HG03280 (cell line): ENCODE results near the gene GPR42.
"Not testable (repeated sequence)": the region's sequence is repeated elsewhere in the genome, so short reads cannot be mapped to it uniquely, and the experiment has no call there.

Source experiments
- ATAC-seq: cut with Tn5 transposase; IDR thresholded peaks from one replicate; pipeline ENCODE4 v1.9.1; 2021; ENCODE audit warnings: mild to moderate bottlenecking, moderate library complexity; ENCODE audit not compliant: unreplicated experiment

GPR42 gene

DNA sequence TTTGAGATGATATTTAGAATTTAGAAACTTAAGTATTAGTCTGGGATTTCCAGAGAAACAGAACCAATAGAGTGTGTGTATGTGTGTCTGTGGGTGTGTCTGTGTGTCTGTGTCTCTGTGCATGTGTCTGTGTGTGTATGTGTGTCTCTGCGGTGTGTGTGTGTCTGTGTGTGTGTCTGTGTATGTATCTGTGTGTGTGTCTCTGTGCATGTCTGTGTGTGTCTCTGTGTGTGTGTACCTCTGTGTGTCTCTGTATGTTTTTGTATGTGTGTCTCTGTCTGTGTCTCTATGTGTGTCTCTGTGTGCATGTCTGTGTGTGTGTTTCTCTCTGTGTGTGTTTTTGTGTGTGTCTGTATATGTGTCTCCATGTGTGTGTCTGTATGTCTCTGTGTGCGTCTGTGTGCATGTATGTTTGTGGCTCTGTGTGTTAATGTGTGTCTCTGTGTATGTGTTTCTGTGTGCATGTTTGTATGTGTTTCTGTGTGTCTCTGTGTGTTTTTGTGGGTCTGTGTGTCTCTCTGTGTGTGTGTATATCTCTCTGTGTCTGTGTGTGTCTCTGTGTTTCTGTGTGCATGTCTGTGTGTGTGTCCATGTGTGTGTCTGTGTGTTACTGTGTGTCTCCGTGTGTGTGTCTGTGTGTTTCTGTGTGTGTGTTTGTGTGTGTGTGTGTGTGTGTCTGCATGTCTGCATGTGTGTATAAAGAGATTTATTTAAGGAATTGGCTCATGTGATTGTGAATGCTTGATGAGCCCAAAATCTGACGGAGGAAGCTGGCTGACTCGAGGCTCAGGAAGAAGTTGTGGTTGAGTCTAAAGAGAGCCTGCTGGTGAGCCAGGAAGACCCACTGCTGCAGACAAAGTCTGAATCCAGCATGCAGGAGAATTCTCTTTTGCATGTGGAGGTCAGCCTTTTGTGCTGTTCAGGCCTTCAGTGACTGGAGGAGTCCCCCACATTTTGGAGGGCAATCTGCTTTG is 22.2 kb downstream of the GPR42 start:
- ATAC-seq: no peak

DNA sequence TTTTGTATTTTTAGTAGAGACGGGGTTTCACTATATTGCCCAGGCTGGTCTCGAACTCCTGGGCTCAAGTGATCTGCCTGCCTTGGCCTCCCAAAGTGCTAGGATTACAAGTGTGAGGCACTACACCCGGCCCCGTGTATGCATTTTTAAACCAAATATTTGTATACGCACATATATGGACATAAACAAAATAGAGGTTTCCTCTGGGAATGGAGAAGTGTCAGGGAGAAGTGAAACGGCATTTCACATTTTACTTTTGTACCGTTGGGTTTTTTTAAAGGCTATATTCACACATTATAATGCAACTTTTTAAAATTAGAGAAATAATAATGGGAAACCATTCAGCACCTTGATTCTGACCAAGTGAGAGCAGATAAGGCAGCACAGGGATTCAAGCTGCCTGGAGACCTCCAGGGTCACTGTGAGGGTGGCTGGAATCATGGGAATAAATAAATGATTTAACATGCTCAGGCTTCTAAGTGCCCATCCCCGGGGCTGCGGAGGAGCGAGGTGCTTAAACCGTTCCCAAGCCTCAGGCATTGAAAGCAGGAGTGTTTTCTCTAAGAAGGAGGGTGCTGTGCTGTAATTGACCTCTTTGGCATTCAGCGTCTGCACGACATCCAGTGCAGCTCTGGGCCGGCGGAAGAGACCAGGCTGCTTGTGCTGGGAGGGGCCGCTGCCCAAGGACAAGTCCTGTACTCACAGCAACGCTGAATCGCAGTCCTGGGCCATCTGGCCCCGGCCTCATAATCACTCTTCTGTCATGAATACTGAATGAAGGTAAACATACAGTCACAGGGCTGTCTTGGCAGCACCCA is 24.7 kb downstream of the GPR42 start:
- ATAC-seq: no peak

DNA sequence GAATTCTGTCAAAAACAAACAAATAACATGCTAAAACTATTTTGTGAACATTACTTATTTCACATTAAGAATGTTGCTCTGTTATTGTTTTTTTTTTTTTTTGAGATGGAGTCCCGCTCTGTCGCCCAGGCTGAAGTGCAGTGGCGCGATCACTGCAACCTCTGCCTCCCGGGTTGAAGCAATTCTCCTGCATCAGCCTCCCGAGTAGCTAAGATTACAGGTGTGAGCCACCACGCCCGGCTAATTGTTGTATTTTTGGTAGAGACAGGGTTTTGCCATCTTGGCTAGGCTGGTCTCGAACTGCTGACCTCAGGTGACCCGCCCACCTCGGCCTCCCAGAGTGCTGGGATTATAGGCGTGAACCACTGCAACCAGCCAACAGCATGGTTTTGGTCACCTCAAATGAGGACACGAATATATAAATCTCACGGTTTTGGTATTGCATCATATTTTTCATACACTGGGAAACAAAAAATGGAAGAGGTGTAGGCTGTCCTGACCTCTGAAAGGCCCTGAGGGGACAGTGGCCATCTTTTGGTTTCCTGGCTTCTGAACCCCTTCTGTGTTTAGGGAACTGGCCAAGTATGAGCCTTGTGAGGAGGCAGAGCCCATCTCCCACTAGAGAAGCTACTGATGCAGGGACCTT is 25.5 kb downstream of the GPR42 start:
- ATAC-seq: no peak

DNA sequence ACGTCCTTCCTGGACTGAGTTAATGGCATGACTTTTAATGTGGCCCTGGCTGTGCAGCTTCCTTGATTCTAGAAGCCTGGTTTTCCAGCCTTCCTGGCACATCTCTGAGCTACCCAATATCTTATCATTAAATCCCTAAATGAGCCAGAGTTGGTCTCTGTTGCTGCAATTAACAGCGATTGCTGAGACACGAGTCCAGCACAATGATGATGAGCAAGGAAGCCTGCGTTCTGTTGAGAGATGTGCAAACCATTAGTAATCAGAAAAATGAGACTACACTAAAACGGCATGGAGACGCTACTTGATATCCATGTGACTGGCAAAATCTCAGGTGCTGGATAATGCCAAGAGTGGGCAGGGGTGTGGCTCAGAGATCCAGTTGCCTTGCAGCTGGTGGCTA is 26.2 kb downstream of the GPR42 start:
- ATAC-seq: no peak

DNA sequence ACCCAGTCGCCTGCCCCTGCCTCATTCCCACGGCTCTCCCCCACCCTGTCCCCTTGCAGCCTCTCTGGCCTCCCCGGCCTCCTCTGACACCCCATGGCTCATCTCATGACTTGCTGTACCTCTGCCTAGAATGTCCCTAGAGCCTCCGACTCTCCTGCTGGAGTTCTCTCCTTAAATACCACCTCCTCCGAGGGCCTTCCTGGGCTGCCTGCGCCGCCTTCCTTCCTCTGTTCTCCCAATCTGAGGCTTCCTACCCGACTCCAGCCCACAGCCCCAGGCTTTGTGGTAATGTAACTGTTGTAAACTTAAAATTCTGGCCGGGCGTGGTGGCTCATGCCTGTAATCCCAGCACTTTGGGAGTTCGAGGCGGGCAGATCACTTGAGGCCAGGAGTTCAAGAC is 27.7 kb downstream of the GPR42 start:
- no peak for ATAC-seq

DNA sequence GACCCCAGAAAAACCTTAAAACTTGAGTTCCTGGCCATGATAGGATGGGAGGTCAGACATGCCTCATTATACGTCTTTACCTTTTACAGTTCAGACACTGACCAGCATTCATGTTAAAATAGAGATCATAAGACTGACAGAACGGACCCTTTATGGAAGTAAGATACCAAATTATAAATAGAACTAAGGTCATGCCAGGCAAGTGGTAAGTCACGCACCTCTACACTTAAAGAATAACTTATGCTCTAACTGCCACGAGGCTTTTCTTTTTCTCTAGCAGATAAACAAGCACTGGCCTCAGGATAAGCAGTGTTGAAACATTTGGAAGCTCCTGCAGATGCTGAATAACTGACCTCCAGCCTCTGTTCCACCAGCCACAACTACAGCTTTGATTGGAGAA is 28.4 kb downstream of the GPR42 start:
- no peak for ATAC-seq

DNA sequence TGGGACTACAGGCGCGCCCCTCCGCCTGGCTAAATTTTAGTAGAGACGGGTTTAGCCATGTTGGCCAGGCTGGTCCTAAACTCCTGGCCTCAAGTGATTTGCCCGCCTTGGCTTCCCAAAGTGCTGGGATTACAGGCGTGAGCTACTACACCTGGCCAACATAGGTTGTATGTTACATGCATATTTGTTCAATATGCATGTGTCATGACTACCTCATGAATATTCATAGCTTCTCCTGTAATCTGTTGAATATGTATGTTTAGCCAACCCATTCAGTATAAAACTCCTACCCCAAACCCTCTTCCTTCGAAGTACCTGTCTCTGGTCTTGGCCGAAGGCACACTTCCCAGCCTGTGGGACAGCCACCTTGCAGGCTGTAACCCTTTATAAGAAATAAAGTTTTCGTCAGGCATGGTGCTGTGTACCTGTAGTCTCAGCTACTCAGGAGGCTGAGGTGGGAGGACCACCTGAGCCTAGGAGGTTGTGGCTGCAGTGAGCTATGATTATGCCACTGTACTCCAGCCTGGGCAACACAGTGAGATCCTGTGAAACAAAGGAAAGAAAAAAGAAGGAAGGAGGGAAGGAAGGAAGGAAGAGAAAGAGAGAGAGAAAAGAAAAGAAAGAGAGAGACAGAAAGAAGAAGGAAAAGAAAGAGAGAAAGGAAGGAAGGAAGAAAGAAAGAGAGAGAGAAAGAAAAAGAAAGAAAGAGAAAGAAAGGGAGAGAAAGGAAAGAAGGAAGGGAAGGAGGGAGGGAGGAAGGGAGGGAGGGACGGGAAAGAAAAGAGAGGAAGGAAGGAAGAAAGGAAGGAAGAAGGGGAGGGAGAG is 29.3 kb downstream of the GPR42 start:
- ATAC-seq: no peak

DNA sequence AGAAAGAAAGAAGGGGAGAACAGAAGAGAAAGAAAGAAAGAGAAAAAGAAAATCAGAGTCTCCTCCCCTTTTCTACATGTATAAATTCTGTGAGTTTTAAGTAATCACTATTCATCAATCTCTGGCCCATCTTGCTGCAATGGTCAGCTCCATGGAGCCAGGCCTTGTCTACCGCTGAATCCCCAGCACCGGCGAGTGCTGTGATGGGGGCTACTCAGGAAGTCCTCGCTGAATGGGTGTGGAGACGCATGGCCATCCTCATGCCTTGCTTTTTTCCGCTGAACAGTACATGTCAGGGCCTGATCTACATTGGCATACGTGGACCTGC is 29.9 kb downstream of the GPR42 start:
- ATAC-seq: no peak

DNA sequence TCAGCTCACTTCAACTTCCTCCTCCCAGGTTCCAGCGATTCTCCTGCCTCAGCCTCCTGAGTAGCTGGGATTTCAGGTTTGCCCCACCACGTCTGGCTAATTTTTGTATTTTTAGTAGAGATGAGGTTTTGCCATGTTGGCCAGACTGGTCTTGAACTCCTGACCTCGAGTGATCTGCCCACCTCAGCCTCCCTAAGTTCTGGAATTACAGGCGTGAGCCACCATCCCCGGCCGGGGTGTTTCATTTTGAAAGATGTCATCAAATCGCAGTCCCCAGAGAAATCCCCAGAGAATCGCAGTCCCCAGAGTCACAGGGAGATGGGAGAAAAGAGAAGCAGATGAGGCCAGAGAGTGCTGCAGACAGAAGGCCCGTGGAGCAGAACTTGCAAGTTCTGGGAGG is 30.5 kb downstream of the GPR42 start:
- not testable (repeated sequence) for ATAC-seq

DNA sequence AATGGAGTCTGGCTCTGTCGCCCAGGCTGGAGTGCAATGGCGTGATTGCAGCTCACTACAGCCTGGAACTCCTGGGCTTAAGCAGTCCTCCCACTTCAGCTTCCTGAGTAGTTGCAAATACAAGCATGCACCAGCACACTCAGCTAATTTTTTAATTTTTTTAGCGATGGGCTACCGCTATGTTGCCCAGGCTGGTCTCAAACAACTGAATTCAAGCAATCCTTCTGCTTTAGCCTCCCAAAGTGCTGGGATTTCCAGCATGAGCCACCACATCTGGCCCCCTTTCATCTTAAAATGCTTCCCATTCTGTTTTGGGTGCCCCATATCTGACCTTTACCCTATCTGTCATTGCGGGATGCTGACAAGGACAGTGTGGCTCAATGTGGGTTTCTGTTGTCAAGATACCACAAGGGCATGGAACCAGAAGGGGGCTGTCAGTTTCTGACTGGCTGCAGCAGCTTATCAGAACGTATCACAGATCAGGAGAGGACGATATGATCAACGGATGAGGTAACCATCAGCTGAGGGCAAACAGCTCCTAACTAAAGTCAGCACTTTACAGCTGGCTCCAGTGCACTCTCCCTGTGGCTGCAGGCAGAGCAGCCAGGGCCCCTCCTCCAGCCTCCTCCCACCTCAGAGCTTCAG is 32.4 kb downstream of the GPR42 start:
- no peak for ATAC-seq

DNA sequence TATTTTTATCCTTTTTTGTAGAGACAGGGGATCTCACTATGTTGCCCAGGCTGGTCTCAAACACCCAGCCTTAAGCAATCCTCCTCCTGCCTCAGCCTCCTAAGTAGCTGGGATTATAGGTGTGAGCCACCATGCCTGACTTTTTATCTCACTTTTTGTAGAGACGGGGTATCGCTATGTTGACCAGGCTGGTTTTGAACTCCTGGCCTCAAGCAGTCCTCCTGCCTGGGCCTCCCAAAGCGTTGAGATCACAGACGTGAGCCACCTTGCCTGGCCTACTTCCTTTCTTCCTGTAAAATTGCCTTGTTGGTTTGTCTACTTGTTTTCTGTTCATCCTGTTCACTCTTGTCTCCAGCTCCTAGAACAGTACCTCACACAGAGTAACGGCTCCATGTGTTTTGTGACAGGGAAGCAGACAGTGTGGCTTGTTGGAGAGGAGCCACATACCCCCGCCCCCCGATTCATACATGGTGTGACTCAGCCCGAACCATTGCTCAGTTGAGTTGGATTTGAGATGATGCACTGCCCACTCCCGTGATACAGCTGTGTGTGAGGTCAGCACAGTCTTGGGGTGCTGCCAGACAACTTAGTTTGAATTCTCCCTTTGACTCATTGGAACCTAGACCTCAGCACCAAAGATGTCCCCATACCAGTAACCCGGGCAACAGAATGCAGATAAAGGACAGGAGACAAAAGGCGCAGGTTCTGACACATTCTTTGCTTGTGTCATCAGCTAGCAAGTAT is 34.2 kb downstream of the GPR42 start:
- ATAC-seq: peak; percentile 62

DNA sequence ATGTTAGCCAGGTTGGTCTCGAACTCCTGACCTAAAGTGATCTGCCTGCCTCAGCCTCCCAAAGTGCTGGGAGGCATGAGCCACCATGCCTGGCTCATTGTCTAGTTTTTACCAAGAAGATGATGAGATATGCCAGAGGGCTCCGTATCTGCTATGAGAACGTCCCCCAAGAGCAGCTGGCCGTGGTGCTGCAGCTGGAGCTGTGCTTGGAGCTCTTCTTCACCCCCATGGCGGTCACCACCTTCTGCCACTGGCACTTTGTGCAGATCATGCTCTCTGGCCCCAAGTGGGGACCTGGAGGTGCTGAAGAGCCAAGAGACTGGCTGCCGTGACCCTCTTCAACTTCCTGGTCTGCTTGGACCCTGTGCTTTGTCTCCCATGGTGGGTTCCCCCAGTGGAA is 36.8 kb downstream of the GPR42 start:
- no peak for ATAC-seq

DNA sequence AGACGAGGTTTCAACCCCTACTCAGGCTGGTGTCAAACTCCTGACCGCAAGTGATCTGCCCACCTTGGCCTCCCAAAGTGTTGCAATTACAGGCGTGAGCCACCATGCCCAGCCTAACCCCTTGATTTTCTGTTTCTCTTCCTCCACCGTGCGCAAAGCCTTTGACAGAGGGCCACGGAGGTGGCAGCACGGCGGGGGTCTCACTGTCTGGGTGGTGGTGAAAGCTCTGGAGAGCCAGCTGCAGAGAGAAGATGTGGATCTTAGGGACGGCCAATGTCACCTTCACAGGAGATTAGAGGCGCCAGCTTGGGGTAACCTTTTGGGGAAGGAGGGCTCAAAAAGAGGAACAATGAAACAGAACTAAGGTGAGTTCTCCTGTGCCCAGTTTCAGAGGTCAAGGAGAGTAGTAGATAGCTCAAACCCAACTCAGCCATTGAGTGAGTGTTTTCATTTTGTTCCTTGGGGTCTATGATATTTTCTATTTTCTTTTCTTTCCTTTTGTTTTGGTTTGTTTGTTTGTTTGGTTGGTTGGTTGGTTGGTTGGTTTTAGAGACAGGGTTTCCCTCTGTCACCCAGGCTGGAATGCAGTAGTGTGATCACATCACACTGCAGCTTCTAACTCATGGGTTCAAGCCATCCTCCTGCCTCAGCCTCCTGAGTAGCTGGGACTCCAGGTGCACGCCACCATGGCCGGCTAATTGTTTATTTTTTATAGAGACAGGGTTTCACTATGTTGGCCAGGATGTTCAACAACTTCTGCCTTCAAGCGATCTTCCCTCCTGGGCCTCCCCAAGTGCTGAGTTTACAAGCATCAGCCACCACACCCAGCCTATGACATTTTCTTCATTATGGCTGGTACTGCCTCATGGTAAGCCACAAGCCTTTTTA is 37.7 kb downstream of the GPR42 start:
- ATAC-seq: no peak

DNA sequence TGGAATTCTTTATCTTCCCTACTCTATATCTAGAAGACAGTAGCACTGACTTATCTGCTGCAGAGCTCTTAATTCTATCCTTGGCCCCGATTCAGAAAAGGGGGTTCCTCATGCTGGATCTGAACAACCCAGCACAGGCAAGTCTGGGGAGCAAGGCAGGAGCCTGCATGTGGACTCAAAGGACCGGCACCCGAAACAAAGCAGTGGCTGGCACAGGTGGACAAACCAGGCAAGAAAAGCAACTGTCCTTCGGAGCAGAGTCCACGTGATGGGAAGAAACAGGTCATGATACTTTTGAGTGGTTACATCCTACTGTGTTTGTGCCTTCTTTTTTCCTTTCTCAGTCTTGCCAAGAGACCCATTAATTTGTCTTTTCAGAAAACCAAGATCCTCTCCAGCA is 38.3 kb downstream of the GPR42 start:
- no peak for ATAC-seq

DNA sequence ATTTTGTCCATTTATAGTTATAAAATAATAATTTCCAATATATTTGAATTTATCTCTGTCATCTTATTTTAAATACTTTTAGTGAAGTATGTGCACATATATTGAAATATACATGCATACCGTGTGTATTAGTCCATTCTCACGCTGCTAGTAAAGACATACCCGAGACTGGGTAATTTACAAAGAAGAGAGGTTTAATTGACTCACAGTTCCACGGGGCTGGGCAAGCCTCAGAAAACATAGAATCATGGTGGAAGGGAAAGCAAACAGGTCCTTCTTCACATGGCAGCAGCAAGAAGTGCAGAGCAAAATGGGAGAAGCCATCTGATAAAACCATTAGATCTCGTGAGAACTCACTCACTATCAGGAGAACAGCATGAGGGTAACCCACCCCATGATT is 39.6 kb downstream of the GPR42 start:
- ATAC-seq: no peak

DNA sequence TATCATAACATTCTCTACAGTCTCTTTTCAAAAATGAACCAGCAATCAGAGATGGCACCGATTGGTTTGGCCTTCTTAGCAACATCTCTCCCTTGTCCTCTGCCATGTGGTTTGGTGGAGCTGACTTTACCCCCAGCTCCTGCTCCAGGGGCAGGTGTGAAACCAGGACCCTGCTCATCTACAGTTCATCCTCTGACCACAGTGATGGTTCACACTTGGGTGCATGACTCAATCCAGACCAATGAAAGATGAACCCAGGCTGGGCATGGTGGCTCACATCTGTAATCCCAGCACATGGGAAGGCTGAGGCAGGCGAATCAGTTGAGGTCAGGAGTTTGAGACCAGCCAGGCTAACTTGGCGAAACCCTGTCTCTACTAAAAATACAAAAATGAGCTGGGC is 43.6 kb downstream of the GPR42 start:
- ATAC-seq: no peak

DNA sequence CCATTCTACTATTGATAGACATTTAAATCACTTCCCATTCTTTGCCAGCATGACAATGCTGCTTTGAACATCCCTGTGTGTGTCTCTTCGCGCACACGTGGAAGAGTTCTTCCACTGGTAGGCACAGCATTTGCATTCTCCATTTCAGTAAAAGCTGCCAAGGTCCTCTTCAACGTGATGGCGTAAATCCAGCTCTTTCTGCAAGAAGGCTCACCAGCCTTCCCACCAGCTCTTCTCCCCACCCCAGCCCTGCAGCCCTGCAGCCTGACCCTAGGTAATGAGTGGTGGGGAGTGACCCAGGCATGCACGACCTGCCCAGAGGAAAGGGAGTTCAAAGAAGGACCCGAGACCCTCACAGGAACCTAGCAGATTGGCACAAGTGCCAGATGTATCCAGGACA is 45.5 kb downstream of the GPR42 start:
- no peak for ATAC-seq

DNA sequence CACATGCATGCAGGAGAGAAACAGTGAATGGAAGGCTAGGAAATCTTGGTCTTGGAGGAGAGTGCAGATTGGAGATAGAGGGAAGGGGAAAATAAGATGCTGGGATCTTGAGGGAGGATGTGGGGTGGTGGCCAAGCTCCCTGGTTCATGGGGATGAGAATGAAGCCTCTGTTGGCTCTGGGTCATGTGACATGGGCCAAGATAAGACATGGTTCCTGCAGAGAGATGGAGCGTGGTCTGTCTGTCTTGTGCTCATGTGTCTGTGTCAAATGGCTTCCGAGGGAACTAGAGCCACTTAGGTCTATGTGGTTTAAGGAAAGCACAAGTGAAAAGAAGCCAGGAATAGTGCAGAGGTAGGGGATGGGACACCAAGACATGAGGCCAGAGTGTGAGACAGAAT is 46.4 kb downstream of the GPR42 start:
- no peak for ATAC-seq
